DMS53 treated with DMSO at 0.1 percent for 48 hours (cell line): ENCODE measurements around the gene CNGB1.
"Not testable (repeated sequence)": the region's sequence is repeated elsewhere in the genome, so short reads cannot be mapped to it uniquely, and the experiment has no call there.

Source experiments
- DNase-seq: peaks from one replicate; lab custom pipeline; 2025; ENCODE audit not compliant: unreplicated experiment; lab: John Stamatoyannopoulos, UW

CNGB1 gene

GRCh38 chr16:57997528-57998265 is 26.8 kb upstream of the CNGB1 start:
- DNase-seq: no peak

DNA sequence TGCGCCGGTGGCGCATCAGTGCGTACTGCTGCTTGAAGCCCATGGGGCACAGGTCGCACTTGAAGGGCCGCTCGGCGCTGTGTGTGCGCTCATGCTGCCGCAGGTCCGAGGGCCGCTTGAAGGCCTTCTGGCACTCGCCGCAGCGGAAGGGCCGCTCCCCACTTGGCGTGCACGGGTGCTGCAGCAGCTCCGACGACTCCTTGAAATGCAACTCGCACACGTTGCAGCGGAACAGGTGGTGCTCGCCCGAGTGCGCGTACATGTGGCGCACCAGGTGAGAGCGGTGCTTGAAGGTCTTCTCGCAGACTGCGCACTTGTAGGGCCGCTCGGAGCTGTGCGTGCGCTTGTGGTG is 26.2 kb upstream of the CNGB1 start:
- DNase-seq: no peak

DNA sequence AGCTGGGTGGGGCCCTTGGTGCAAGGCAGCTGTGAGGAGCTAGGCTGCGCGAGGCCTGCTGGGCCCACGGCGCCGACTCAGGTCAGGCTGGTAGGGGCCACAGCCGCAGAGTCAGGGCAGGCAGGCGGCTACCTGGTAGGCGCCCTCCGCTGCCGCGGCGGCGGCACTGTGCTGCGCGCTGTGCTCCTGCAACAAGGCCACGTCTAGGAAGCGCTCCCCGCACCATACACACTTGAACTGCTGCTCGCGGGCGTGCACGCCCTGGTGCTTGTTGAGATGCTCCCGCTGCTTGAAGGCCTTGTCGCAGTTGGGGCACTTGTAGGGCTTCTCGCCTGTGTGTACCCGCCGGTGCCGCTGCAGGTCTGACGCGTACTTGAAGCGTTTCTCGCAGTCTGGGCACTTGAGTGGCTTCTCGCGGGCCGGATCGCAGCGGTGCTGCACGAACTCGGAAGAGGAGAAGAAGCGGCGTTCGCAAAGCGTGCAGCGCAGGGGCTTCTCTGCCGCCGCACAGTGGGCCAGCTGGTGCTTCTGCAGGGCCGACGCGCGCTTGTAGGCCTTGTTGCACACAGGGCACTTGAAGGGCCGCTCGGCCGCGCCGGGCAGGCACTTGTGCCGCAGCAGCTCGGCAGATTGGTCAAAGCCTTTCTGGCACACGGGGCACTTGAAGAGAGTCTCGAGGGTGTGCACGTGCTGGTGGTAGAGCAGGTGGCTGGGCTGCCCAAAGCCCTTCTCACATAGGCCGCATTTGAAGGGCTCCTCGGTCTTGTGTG is 25.7 kb upstream of the CNGB1 start:
- no peak for DNase-seq

DNA sequence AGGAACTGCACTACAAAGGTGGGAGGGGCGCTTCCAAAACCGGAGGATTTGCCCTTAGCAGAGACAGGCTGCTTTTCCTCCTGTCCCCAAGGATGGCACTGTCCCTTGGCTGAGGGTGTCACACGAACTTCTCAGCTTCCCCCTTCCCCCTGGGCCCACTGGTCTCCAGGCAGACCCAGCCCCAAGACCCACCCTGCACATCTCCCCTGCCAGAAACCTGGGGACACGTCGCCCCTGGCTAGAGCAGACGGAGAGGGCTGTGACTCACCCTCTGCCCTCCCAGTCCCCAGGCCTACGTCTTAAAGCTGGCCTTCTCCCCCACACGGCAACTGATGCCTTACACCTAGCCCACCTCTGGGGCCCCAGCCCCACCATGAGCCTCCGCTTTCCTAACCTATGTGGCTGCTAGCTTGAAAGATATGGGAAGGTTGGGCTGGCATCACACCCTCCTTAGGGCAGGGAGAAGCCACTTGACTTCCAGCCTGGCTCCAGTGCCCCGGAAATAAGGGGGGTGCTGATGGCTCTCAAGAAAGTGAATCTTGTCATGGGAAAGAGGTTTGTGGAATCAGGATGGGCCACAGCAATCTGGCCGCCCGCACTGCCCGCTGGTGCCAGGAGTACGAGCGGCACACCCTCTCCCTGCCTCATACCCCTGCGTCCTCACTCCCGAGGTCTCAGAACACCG is 24.9 kb upstream of the CNGB1 start:
- no peak for DNase-seq

- peak; percentile 26 for DNase-seq
Measured at GRCh38 chr16:57994778-57995177, 23.9 kb upstream of the CNGB1 start.

DNA sequence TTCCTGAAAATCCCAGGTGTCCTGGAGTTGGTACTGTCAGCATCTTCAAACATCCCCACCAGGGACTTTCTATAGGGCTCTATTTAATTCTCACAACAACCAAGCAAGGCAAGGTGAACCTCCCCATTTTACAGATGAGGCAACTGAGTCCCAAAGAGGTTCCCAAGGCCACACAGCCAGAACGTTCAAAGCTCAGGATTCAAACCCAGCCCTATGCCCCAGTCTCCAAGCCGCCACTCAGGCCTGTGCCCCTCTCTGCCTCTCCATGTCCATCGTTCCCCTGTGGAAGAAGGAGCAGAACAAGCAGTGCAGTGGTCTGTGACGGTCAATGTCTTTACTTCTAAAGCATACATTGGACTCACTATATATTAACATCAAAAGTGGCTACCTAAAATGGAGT is 23.4 kb upstream of the CNGB1 start:
- no peak for DNase-seq

DNA sequence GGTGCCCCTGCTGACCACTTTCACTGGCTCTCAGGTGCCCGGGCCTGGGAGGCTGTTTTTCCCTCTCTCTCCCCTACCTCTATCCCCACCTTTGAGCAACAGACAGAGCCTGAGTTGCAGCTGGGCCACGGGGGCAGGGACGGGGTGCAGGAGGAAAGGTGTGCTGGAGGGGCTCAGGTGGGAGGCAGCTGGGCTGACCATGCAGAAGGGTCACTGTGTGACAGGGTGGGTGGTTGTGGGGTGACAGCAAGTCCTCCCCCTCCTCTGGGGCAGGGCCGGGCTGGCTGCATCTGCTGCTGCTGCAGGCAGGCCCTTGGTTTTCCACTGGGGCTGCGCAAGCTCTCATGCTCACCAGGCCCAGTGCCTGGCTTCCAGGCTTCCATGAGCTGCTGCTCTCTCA is 23.0 kb upstream of the CNGB1 start:
- DNase-seq: no peak

DNA sequence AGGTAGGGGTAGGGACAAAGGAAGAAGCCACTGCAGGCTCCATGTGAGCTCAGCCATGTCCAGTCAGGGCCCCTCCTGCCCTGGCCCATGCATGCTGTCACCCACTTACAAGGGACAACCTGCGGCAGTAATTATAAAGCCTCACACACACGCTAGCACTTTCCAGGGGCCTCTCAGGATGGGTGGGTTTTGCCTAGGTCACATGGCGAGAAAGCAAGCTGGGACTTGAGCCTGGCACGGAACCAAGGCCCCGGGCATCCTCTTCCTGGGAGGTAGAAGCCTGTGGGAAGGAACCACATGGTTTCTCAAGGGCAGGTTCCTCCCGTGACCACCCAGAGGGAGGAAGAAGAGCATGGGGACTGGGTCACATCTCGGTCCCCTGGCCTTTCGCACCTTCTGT is 22.5 kb upstream of the CNGB1 start:
- no peak for DNase-seq

DNA sequence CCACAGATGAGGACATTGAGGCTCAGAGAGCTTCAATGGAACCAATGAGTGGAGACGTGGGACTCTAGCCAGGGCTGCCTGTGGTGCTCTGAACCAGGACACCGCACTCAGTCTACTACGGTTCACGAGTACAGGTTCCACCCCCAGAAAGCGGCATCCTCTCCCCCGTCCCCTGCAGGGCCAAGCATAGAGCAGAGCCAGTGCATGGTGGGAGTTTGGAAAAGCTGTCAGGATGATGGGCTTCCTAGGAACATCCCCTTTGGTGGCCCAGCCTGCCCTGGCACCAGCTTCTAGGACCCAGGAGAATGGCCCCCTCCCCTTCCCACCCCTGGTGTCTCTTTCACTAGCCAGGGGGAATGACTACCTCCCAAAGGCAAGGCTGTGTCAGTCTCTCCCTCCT is 21.2 kb upstream of the CNGB1 start:
- no peak for DNase-seq

DNA sequence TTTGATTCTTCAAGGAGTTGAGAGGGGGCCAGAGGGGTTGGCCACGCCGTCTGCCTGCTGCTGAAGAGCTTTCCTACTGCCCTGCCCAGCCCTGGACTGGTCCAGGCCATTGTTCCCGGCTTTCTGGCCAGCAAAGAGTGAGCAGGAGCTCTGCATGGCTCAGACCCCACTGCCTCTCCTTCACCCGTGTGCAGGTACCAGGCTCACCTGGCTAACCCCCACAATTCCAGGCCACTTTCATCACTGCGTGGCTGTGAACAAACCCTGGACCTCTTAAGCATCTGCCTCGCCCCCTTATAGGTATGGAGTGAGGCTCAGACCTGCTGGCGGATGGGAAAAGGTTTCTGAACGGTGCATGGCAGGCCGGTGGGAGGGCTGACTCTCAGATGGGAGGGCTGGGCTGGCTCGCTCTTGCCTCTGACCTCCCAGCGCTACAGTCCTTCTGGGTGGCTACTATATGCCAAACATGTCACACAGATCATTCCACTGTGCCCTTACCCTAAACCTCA is 20.7 kb upstream of the CNGB1 start:
- no peak for DNase-seq

- DNase-seq: peak; percentile 58
Measured at GRCh38 chr16:57988929-57989328, 18.0 kb upstream of the CNGB1 start.

DNA sequence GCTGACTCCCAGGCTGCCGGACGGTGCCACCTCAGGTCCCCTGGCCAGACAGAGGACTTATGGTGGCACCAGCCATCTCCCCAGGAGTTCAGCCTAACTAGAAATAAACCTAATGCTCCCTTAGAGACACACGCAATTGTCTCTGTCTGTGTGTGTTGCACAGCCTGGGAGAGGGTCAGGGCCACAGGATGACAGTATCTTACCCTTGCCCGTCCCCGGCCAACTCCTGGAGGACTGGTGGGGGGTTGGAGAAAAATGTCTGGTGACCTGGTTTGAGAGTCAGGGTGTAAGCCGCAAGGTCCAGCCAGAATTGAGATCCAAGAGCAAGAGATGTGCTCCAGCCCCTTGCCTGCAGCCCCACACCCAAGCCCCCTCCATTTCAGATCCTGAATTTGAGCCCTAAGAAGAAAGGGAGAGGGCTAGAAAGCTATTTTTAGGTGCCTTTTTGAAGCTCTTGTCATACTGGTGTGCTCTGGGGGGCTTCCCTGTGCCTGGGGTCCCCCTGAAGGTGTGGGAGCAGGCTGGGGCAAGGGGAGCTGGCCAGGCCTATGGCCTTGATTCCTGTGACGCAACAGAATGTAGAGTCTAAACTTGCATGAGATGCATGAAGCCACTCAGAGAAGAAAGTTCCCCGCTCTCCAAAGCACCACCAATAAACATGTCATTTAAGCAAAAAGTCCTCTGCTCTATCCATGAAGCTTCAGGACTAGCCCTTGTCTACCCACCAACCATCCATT is 16.7 kb upstream of the CNGB1 start:
- no peak for DNase-seq

DNA sequence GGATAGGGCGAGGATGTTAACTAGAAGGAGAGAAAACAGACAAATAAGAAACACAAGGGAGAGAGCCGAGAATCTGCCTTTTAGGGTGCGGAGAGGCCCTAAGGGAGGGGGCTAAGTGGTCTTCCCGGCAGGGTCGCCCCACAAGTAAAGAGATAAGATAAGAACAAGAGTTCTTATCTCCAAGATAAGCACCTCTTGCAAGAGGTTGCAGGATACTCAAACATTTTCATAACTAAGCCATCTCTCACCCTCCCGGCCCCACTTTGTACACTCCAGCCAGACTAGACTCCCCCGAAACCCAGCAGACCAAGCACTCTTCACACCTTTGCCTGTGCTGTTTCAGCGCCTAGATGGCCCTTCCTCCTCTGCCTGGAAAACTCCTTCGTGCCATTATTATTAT is 15.3 kb upstream of the CNGB1 start:
- DNase-seq: no peak

DNA sequence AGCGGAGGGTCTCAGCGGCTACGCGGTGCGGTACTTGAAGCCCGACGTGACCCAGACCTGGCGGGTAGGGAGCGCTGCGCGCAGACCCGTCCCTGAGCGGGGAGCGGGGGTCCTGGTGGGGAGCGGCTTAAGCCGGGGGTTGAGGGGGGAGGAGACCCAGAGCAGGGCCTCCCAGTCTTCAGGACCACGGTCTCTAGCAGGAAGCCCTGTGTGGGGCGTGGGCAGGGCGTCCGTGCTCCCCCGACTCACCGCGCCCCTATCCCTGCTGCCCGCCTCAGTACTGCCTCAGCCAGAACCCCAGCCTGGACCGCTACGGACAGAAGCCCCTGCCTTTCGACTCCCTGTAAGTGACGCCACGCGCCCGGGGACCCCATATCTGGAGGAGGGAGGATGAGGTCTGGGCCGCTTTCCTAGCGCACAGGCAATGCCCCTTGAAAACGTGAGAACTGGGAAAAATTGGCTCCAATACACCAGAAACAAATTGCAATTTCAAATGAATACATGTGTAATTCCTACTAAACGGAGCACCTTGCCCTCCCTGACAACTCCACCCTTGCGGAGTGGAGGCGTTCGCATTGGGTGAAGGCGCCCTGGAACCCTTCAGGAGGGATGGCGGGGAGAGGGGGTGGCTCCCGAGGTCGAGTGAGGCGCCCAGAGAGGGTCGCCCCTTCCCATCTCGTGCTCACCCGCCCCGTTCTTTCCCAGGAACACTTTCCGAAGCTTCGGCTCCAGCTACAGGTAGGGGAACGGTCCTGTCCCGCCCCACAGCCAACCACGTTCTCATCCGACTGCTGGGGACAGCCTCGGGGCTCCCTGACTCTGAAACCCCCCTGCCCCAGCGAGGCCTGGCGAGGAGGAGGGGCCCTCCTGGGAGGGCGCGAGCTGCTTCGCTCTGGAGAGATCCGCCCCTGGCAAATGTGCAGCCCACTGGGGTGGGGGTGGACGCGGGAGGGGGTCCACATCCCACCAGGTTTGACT is 14.6 kb upstream of the CNGB1 start:
- DNase-seq: no peak

GRCh38 chr16:57984443-57985203 is 13.7 kb upstream of the CNGB1 start:
- DNase-seq: no peak

GRCh38 chr16:57982385-57982784 is 11.5 kb upstream of the CNGB1 start:
- DNase-seq: no peak

- no peak for DNase-seq
Measured at GRCh38 chr16:57981636-57982035, 10.7 kb upstream of the CNGB1 start.

DNA sequence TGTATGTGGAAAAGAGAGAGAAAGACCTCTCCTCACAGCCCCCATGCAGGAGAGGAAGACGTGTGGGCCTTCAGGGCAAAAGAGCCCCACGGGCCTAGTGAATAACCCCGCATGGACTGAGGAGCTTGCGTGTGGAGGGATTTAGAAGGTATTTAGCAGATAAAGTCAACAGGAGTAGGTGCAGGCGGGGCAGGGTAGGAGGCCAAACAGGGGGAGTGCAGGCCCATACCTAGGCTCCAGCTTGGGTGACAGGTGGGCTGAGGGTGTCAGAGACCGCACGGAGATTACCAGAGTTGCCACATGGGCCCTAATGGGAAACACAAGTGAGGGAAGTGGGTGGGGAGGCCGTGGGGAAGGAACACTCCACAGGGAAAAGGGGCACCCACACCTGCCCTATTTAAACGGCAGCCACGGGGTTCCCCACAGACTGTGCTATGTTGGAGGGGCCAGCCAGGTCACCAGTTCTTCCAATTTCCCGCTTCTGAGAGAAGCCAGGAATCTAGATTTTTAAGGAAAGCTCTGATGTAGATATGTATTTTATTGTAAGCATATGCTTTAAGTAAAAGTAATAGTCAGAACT is 8.2 kb upstream of the CNGB1 start:
- DNase-seq: no peak

DNA sequence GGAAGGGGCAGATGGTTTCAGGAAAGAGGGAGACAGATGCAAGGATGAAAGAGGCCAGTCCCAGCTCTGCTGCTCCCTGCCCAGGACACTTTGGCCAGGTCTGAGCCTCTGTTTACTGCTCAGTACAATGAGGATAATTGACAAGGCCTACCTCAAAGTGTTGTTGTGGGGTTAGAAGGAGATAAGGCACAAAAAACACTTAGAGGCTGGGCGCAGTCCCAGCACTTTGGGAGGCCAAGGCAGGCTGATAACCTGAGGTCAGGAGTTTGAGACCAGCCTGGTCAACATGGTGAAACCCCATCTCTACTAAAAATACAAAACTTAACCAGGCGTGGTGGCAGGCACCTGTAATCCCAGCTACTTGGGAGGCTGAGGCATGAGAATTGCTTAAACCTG is 7.1 kb upstream of the CNGB1 start:
- not testable (repeated sequence) for DNase-seq
